ENCODE results near the gene CRYBG2.

CRYBG2 gene

GRCh38 chr1:26318338-26319064 is 35.4 kb downstream of the CRYBG2 start:
- no peaks in the 10 kb centered on the region for H3K9me3 ChIP-seq (ENCODE audit: insufficient read depth, low read length)
- TF ChIP-seq CTCF (IDR thresholded peaks at IDR 0.05; ENCODE audit: low read depth, low read length) (no peak), EZH2phosphoT487 (IDR thresholded peaks at IDR 0.05; ENCODE audit: low read depth) (no peak)
- peak overlapping the region; percentile 49 for H3K4me2 ChIP-seq (ENCODE audit: low read length)
- no peaks in the 10 kb centered on the region for H3K79me2 ChIP-seq (ENCODE audit: low read length)
- H3K4me1 ChIP-seq (ENCODE audit: low read length) = peaks cover 46% of the 10 kb centered on the region
- no peaks in the 10 kb centered on the region for H3K27me3 ChIP-seq (ENCODE audit: low read depth, low read length)
- H3K4me3 ChIP-seq (ENCODE audit: low read length) = no peak overlapping the region
- H3K27ac ChIP-seq (ENCODE audit: low read length) = no peak overlapping the region
- H3K9ac ChIP-seq (ENCODE audit: low read length) = no peak overlapping the region
- H4K20me1 ChIP-seq (ENCODE audit: insufficient read depth, low read length) = no peaks in the 10 kb centered on the region
- H2AFZ ChIP-seq (ENCODE audit: low read depth, low read length) = no peak overlapping the region
- H3K36me3 ChIP-seq (replicated peaks; ENCODE audit: low read depth, low read length) = no peaks in the 10 kb centered on the region

DNA sequence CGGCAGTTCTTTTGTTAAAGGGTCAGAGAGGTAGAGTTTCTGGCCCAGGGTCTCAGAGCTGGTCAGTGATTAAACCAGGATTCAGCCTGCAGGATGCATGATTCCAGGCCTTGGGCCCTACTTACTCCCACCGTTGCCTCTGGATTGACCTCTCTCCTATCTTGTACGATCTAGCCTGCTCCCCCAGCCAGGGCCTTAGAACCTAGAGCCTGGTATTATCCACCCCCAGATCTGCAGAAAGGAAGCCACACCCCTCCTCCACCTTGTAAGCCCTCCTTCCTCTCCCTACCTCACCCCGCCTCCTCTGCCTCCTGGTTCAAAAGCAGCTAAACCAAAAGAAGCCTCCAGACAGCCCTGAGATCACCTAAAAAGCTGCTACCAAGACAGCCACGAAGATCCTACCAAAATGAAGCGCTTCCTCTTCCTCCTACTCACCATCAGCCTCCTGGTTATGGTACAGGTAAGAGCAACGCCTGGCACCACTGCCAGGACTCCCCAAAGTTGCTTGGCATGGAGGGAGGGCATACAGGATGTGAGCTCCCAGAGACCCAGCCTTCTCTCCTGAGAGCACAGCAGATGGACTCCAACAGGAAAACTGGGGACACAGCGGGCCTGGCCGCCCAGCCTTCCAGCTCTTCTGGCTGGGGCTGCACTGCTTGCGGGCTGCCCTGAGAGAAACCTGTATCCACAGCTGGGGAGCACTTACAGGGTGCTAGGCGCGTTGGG is 36.2 kb downstream of the CRYBG2 start, which contains the start of gene CD52:
Gene CD52 (plus strand): TSS at position 347 of the 726 bp plus-strand sequence. CDS start 60 bp downstream, at position 407.
- Histone ChIP-seq H3K27me3 (ENCODE audit: low read depth, low read length) (no peaks in the 10 kb centered on the region), H3K9me3 (ENCODE audit: insufficient read depth, low read length) (no peaks in the 10 kb centered on the region), H3K79me2 (ENCODE audit: low read length) (no peaks in the 10 kb centered on the region), H3K4me2 (ENCODE audit: low read length) (peak within 1 kb of the TSS; percentile 49), H3K4me1 (ENCODE audit: low read length) (peaks cover 46% of the 10 kb centered on the region), H3K27ac (ENCODE audit: low read length) (no peak within 1 kb of the TSS; the same call in 1 of the 2 replicates), H2AFZ (ENCODE audit: low read depth, low read length) (peak within 1 kb of the TSS; percentile 81), H3K9ac (ENCODE audit: low read length) (peak within 1 kb of the TSS; percentile 20; the same call in 1 of the 2 replicates), H3K4me3 (ENCODE audit: low read length) (peak within 1 kb of the TSS; percentile 31; the same call in 1 of the 2 replicates), H4K20me1 (ENCODE audit: insufficient read depth, low read length) (no peaks in the 10 kb centered on the region), H3K36me3 (replicated peaks; ENCODE audit: low read depth, low read length) (no peaks in the 10 kb centered on the region)
- TF ChIP-seq EZH2phosphoT487 (IDR thresholded peaks at IDR 0.05; ENCODE audit: low read depth) = no peak
- no peak for TF ChIP-seq CTCF (IDR thresholded peaks at IDR 0.05; ENCODE audit: low read depth, low read length)

GRCh38 chr1:26317146-26317545 is 36.8 kb downstream of the CRYBG2 start:
- Histone ChIP-seq H3K27ac (ENCODE audit: low read length) (no peak overlapping the region; the same call in 1 of the 2 replicates), H3K36me3 (replicated peaks; ENCODE audit: low read depth, low read length) (no peaks in the 10 kb centered on the region), H3K27me3 (ENCODE audit: low read depth, low read length) (no peaks in the 10 kb centered on the region), H3K9me3 (ENCODE audit: insufficient read depth, low read length) (no peaks in the 10 kb centered on the region), H3K4me1 (ENCODE audit: low read length) (peaks cover 45% of the 10 kb centered on the region), H4K20me1 (ENCODE audit: insufficient read depth, low read length) (no peaks in the 10 kb centered on the region), H3K4me3 (ENCODE audit: low read length) (peak overlapping the region; percentile 31; the same call in 1 of the 2 replicates), H3K79me2 (ENCODE audit: low read length) (no peaks in the 10 kb centered on the region), H3K4me2 (ENCODE audit: low read length) (peak overlapping the region; percentile 49), H2AFZ (ENCODE audit: low read depth, low read length) (peak overlapping the region; percentile 81), H3K9ac (ENCODE audit: low read length) (peak overlapping the region; percentile 20; the same call in 1 of the 2 replicates)
- no peak for TF ChIP-seq CTCF (IDR thresholded peaks at IDR 0.05; ENCODE audit: low read depth, low read length)
- no peak for TF ChIP-seq EZH2phosphoT487 (IDR thresholded peaks at IDR 0.05; ENCODE audit: low read depth)

All from OCI-LY3 (cell line).